Measurements from ENCODE around the gene TAX1BP1.

The TAX1BP1 gene

GRCh38 chr7:27840313-27840712 is 100.4 kb downstream of the TAX1BP1 start:
- no peak for TF ChIP-seq CTCF (IDR thresholded peaks at IDR 0.05)

GRCh38 chr7:27840760-27841364 is 100.9 kb downstream of the TAX1BP1 start:
- TF ChIP-seq CTCF (IDR thresholded peaks at IDR 0.05) = no peak

GRCh38 chr7:27842094-27842692 is 102.2 kb downstream of the TAX1BP1 start:
- TF ChIP-seq CTCF (IDR thresholded peaks at IDR 0.05) = no peak

GRCh38 chr7:27842851-27843250 is 102.9 kb downstream of the TAX1BP1 start:
- TF ChIP-seq CTCF (IDR thresholded peaks at IDR 0.05) = no peak

GRCh38 chr7:27843584-27844305 is 103.8 kb downstream of the TAX1BP1 start:
- TF ChIP-seq CTCF (IDR thresholded peaks at IDR 0.05) = no peak

- no peak for TF ChIP-seq CTCF (IDR thresholded peaks at IDR 0.05)
These were observed 106.4 kb downstream of the TAX1BP1 start for GRCh38 chr7:27846388-27846787.

GRCh38 chr7:27850531-27850930 is 110.6 kb downstream of the TAX1BP1 start:
- TF ChIP-seq CTCF (IDR thresholded peaks at IDR 0.05) = no peak
